Posterior vena cava (tissue), 2 donors: Measurements from ENCODE around the gene CHTOP. TPM values are rescaled to one million over a fixed set of nuclear protein-coding genes. Genes with fewer than 3 reads are reported as not detected.
"Not testable (repeated sequence)": the region's sequence is repeated elsewhere in the genome, so short reads cannot be mapped to it uniquely, and the experiment has no call there.

Experiments
- DNase-seq: peaks from one replicate; pipeline ENCODE4 v3.0.0-alpha.2; 2020; ENCODE audit warnings: low spot score
- intact Hi-C, 2 donors: fragments of 100-400 bp; cut with DNase I; formaldehyde crosslinking; loops; one replicate each; pipeline versions ENCODE4 v1.14.1 to v1.14.2; 2022 to 2023
- total RNA-seq, 2 donors: library from RNA; stranded (reverse); fragmentation: NEBNext Ultra II Directional; extraction: Animal tissue kit (Norgen Biotek cat#: 25700); gene quantifications; one replicate each; pipeline ENCODE4 v1.2.1, GENCODE V29; 2021
- donor health status: DM: yes; HTN: yes; CAD: no.
- donor health status: DM: yes; HTN: yes; CAD: no.

The CHTOP gene
- total RNA-seq, 2 donors from 2014 or later = 44.5 to 47.3 TPM

GRCh38 chr1:153671628-153672353, 37.9 kb downstream of the CHTOP start:
- DNase-seq, intact Hi-C loops: not testable (repeated sequence)

DNA sequence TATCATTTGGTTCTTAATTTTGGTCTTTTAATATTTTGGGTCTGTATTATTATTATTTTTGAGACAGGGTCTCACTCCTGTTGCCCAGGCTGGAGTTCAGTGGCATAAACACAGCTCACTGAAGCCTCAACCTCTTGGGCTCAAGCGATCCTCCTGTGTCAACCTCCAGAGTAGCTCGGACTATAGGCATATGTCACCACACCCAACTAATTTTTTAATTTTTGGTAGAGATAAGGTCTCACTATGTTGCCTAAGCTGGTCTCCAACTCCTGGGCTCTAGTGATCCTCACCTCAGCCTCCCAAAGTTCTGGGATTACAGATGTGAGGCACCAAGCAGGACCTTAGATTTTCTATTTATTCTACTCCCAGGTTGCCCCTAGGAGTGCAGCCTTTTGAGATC, 39.6 kb downstream of the CHTOP start:
- intact Hi-C loops = no loop called here
- peak; percentile 5 for DNase-seq

DNA sequence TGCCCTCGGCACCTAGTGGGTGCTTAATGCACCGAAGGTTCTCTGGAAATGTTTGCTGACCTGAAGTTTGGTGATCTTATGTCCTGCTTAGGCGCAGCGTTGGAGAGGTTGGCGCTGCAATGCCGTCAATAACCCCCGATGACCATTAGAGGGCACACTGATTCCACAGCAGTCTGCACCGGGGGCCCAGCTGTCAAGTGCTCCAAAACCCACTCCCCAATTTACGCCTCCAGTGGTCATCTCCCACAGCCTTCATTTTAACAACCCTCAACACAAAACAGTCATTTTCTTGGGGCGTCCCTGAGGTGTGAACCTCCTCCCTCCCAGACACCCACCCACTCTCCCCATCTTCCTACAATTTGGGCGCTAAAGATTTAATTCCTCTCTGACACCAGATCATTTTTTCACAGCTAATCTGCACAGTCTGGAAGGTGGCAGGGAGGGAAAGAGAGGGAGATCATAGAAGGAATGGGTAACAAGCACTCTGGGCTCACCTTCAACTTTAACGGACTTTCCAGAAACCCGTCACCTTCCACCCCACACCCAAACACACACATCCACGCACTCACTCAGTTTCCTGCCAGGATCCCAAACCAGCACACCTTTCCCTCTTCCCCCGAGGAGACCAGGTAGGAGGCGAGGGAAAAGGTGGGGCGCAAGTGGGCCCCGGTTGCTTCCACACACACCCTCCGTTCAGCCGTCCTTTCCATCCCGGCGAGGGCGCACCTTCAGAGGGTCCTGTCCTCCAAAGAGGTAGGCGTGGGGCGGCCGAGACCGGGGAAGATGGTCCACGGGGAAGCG, 44.1 kb downstream of the CHTOP start:
- intact Hi-C loops = loop anchor here (2.0 to 5.0 kb wide), 3 partner anchors 71 to 95 kb away; no protein-coding TSS in a partner anchor
- no peak for DNase-seq

DNA sequence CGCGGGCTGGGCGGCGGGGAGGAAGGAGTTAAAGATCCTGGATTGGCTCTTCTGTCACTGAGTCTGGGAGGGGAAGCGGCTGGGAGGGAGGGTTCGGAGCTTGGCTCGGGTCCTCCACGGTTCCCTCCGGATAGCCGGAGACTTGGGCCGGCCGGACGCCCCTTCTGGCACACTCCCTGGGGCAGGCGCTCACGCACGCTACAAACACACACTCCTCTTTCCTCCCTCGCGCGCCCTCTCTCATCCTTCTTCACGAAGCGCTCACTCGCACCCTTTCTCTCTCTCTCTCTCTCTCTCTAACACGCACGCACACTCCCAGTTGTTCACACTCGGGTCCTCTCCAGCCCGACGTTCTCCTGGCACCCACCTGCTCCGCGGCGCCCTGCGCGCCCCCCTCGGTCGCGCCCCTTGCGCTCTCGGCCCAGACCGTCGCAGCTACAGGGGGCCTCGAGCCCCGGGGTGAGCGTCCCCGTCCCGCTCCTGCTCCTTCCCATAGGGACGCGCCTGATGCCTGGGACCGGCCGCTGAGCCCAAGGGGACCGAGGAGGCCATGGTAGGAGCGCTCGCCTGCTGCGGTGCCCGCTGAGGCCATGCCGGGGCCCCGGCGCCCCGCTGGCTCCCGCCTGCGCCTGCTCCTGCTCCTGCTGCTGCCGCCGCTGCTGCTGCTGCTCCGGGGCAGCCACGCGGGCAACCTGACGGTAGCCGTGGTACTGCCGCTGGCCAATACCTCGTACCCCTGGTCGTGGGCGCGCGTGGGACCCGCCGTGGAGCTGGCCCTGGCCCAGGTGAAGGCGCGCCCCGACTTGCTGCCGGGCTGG, 44.9 kb downstream of the CHTOP start, which contains the start of gene NPR1:
Gene NPR1, plus strand, starts transcription at position 170 of the 818 bp plus-strand sequence. Its CDS starts 421 bp downstream, at position 591.
- peak; percentile 96 for DNase-seq
- intact Hi-C loops = loop anchor here (2.0 to 5.0 kb wide), 2 partner anchors 89 to 94 kb away; no protein-coding TSS in a partner anchor

GRCh38 chr1:153679337-153680119, 45.7 kb downstream of the CHTOP start:
- no peak for DNase-seq
- intact Hi-C loops = loop anchor here (2.0 to 10.0 kb wide), 4 partner anchors 88 to 305 kb away; partner anchors contain the start of gene RAB13 (in 1 of the 2)

DNA sequence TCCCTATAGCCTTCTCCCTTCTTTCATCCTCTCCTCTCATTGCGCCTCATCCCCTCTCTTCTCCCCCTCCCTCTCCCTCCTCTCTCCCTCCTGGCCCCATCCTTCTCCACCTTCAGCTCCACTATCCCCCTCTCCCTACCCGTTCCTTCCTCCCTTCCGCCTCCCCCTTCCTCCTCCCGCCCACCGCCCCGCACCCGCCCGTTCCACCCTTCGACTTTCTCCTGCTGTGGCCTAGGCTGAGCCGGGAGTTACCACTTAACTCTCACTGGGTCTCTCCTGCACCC, 46.2 kb downstream of the CHTOP start:
- no peak for DNase-seq
- intact Hi-C loops = loop anchor here (5.0 to 10.0 kb wide), 2 partner anchors 302 to 305 kb away; partner anchors contain the start of gene RAB13 (in 1 of the 2)

DNA sequence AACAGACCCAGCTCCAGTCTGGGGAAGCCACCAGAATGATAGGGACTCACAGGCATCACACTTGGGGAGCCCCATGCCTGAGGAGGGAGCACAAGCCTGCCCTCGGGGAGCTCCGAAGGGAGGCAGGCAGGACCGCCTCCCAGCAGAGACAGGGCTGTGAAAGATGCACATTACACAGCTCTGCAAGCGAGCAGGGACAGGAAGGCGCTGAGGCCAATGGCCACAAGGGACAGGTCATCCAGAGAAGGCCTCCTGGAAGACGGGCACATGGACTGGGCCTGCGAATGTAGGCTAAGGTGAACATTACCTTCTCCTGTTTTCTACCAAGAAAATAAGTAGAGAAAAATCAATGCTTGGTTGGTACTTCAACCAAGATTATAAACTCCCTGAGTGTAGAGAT, 48.9 kb downstream of the CHTOP start:
- intact Hi-C loops = loop anchor here (5.0 to 10.0 kb wide), 2 partner anchors 300 to 302 kb away; partner anchors contain the start of gene RAB13 (in 1 of the 2)
- DNase-seq = peak; percentile 58

GRCh38 chr1:153683854-153684253, 50.0 kb downstream of the CHTOP start:
- intact Hi-C loops = loop anchor here (5.0 to 10.0 kb wide), 2 partner anchors 298 to 301 kb away; partner anchors contain the start of gene RAB13 (in 1 of the 2)
- peak; percentile 40 for DNase-seq

DNA sequence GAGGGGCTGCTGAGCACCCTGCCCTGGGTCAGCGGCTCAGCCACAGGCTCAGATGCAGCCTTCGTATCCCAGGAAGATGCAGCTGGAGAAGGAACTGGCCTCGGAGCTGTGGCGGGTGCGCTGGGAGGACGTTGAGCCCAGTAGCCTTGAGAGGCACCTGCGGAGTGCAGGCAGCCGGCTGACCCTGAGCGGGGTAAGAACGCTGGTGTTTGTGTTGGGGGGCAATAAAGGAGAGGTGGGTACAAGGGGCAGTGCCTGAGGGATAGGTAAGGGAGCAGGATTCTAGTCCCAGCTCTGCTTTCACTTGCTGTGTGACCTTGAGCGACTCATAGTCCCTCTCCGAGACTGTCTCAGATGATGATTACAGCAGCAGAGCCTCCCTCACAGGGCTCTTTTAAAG, 51.0 kb downstream of the CHTOP start:
- peak; percentile 54 for DNase-seq
- intact Hi-C loops = loop anchor here (5.0 to 10.0 kb wide), 2 partner anchors 297 to 300 kb away; partner anchors contain the start of gene RAB13 (in 1 of the 2)

- DNase-seq = peak; percentile 67
- intact Hi-C loops = loop anchor here in 1 of 2 donors (10.0 kb wide), 1 partner anchor 299 kb away; the partner anchor contains the start of gene RAB13
These were observed 51.9 kb downstream of the CHTOP start for GRCh38 chr1:153685544-153686340.

GRCh38 chr1:153687346-153688125, 53.7 kb downstream of the CHTOP start:
- DNase-seq = no peak
- intact Hi-C loops = loop anchor here in 1 of 2 donors (10.0 kb wide), 1 partner anchor 297 kb away; the partner anchor contains the start of gene RAB13

GRCh38 chr1:153688276-153688675, 54.4 kb downstream of the CHTOP start:
- DNase-seq = no peak
- intact Hi-C loops = loop anchor here in 1 of 2 donors (10.0 kb wide), 1 partner anchor 297 kb away; the partner anchor contains the start of gene RAB13

GRCh38 chr1:153688736-153689328, 55.0 kb downstream of the CHTOP start:
- intact Hi-C loops = loop anchor here in 1 of 2 donors (10.0 kb wide), 1 partner anchor 296 kb away; the partner anchor contains the start of gene RAB13
- DNase-seq = no peak

GRCh38 chr1:153693466-153693865, 59.6 kb downstream of the CHTOP start:
- DNase-seq = no peak
- intact Hi-C loops = no loop called here
